Measurements from ENCODE around the gene HAPLN3. TPM values are rescaled to one million over a fixed set of nuclear protein-coding genes. Genes with fewer than 3 reads are reported as not detected.
"Not testable (repeated sequence)": the region's sequence is repeated elsewhere in the genome, so short reads cannot be mapped to it uniquely, and the experiment has no call there.

HAPLN3 gene
- total and polyA plus RNA-seq, 11 donors: 1.2 to 32.9 (median 3.3) TPM

GRCh38 chr15:88925648-88926047 lies 30.3 kb upstream of the HAPLN3 start:
- H3K9me3 ChIP-seq; H3K4me1 ChIP-seq; H3K4me3 ChIP-seq; H3K36me3 ChIP-seq; H3K27me3 ChIP-seq; intact Hi-C loops (cut with DNase I); DNase-seq: not testable (repeated sequence)
- WGBS, 4 donors: 56 to 74% (median 63%) methylated on average over 2 of the region's 2 CpGs
- peak in 1 of 4 donors; percentile 54 for ATAC-seq
- peak overlapping the region in 2 of 12 donors; percentile 2 to 4 for H3K27ac ChIP-seq

GRCh38 chr15:88920892-88921435 lies 25.6 kb upstream of the HAPLN3 start:
- intact Hi-C loops (cut with DNase I); H3K9me3 ChIP-seq; ATAC-seq; H3K27me3 ChIP-seq; DNase-seq; H3K4me3 ChIP-seq; H3K27ac ChIP-seq; H3K36me3 ChIP-seq: not testable (repeated sequence)
- peaks cover 0 to 15% (median 2%) of the 10 kb centered on the region in 12 donors for H3K4me1 ChIP-seq
- WGBS, 4 donors: 92 to 95% (median 94%) methylated on average over 12 of the region's 12 CpGs

DNA sequence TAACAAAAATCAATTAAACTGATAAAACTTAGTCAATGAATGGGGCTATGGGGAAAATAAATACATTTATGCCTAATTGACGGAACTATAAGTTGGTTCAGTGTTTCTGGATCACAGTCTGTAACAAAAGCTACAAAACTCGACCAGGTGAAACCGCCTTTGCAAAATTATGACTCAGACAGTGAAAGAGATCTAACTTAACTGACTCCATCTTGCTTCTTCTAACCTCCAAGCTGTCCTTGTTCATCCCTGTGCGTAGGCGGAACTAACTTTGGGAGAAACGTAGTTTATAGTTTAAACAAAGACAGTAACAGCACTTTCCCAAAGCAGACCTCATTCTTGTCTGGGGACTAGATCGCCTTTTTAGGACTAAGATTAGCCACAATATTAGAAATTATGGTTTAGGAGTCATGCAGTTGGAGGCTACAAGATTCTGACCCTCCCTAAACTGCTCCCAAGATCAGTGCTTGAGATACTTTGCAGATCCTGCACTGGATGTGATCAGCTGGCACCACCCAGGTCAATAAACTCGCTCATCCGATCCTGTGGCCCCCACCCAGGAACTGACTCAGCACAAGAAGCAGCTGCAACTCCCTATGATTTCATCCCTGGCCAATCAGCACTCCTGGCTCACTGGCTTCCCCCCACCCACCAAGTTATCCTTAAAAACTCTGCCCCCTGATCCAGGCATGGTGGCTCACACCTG lies 25.0 kb upstream of the HAPLN3 start:
- peaks cover 0 to 16% (median 2%) of the 10 kb centered on the region in 12 donors for H3K4me1 ChIP-seq
- DNase-seq: no peak
- H3K9me3 ChIP-seq: no peaks in the 10 kb centered on the region
- no peak overlapping the region for H3K4me3 ChIP-seq
- H3K36me3 ChIP-seq: no peaks in the 10 kb centered on the region
- H3K27me3 ChIP-seq: no peaks in the 10 kb centered on the region
- no peak for TF ChIP-seq CTCF (IDR thresholded peaks at IDR 0.05)
- no peak for TF ChIP-seq POLR2A (IDR thresholded peaks at IDR 0.05)
- no peak for ATAC-seq
- 76 to 84% (median 83%) methylated on average over 9 of the region's 9 CpGs for WGBS, 4 donors
- H3K27ac ChIP-seq: no peak overlapping the region
- intact Hi-C loops (cut with DNase I): no loop called here

DNA sequence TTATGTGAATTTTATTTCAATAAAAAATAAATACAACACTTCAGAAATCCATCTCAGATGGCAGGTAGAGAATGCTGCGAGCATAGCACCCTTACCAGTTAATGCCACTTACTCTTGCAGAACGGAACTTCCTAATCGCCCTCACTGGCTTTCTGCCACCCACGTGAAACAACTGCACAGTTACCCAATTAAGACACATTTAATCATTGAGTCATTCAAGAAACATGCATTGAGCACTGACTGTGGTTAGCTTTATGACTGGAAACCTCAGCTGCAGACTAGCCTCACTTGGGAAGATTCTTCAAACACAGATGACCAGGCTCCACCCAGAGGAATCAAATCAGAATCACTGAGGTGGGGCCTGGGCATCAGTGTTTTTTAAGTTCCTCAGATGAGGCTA lies 23.4 kb upstream of the HAPLN3 start:
- TF ChIP-seq CTCF (IDR thresholded peaks at IDR 0.05): no peak
- TF ChIP-seq POLR2A (IDR thresholded peaks at IDR 0.05): no peak
- Histone ChIP-seq H3K4me3 (no peak overlapping the region), H3K36me3 (no peaks in the 10 kb centered on the region), H3K9me3 (no peaks in the 10 kb centered on the region), H3K4me1 (peaks cover 0 to 21% (median 3%) of the 10 kb centered on the region in 12 donors), H3K27ac (peak overlapping the region in 9 of 12 donors; percentile 24 to 70 (median 54)), H3K27me3 (no peaks in the 10 kb centered on the region)
- intact Hi-C loops (cut with DNase I): loop anchor here in 1 of 10 donors (10.0 kb wide), 1 partner anchor 416 kb away; the partner anchor contains the start of gene POLG
- 36 to 43% (median 42%) methylated on average over 4 of the region's 4 CpGs for WGBS, 4 donors
- peak; percentile 79 to 93 (median 91) for ATAC-seq
- peak in 4 of 5 donors; percentile 77 to 89 (median 80) for DNase-seq

DNA sequence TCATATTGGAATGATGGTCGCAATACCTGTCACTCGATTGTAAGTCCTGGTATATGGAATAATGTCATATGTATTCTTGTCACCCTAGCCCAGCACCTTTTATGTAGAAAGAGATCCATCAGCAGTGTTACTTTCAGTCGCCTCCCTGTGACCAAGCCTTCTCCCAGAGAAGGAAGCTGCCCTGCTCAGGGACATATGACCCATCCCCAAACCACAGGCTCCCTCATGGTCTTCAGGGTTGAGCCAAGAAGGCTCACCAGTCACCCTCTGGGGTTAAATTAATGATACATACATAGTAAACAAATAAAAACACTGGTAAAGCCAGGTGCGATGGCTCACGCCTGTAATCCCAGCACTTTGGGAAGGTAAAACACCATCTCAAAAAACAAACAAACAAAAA lies 22.4 kb upstream of the HAPLN3 start:
- WGBS, 4 donors: 88 to 93% (median 91%) methylated on average over 5 of the region's 5 CpGs
- peaks cover 0 to 28% (median 5%) of the 10 kb centered on the region in 12 donors for H3K4me1 ChIP-seq
- no peak for DNase-seq
- H3K27ac ChIP-seq: peak overlapping the region in 2 of 12 donors; percentile 24 to 46
- no peak for ATAC-seq
- intact Hi-C loops (cut with DNase I): loop anchor here in 1 of 10 donors (10.0 kb wide), 1 partner anchor 417 kb away; the partner anchor contains the start of gene POLG
- H3K9me3 ChIP-seq: no peaks in the 10 kb centered on the region
- H3K36me3 ChIP-seq: no peaks in the 10 kb centered on the region
- no peak overlapping the region for H3K4me3 ChIP-seq
- TF ChIP-seq POLR2A (IDR thresholded peaks at IDR 0.05) (no peak), CTCF (IDR thresholded peaks at IDR 0.05) (no peak)
- no peaks in the 10 kb centered on the region for H3K27me3 ChIP-seq
